ENCODE data around the gene GCNT2.
"Not testable (repeated sequence)": the region's sequence is repeated elsewhere in the genome, so short reads cannot be mapped to it uniquely, and the experiment has no call there.

Gene GCNT2

GRCh38 chr6:10665595-10665994 is 144.4 kb downstream of the GCNT2 start:
- not testable (repeated sequence) for DNase-seq

GRCh38 chr6:10668126-10668917 is 147.2 kb downstream of the GCNT2 start:
- DNase-seq = no peak

- DNase-seq = no peak
Observed at GRCh38 chr6:10676403-10676802, 155.3 kb downstream of the GCNT2 start.

- no peak for DNase-seq
Observed at GRCh38 chr6:10678456-10678855, 157.3 kb downstream of the GCNT2 start.

Measured in stimulated activated CD4-positive, alpha-beta T cell treated with anti-CD3 and anti-CD28 coated beads, Interleukin-4, amount 100 ng/mL, for 1 hour (primary cell).